ENCODE results near the gene MUC20. TPM values are rescaled to one million over a fixed set of nuclear protein-coding genes. Genes with fewer than 3 reads are reported as not detected.

The MUC20 gene
- total and polyA plus RNA-seq, 2 of the 8 experiments (the other 6 are each of a cell fraction or from before 2014, with no cell fraction given) = 0.24 to 0.26 TPM

- Histone ChIP-seq H2BK5ac (ENCODE audit: low read depth, low read length) (no peak overlapping the region), H2AFZ (ENCODE audit: low read length) (no peak overlapping the region), H4K8ac (ENCODE audit: extremely low read depth, insufficient read depth, low read length) (no peak overlapping the region), H3K18ac (ENCODE audit: extremely low read depth, low read length) (no peak overlapping the region), H3K27me3 (replicated peaks in 1 of 4; ENCODE audit: control insufficient read depth in 3 of 4, extremely low read depth in 1 of 4, insufficient read depth in 3 of 4, low read length in 3 of 4) (no peaks in the 10 kb centered on the region), H2BK12ac (ENCODE audit: low read depth, low read length) (no peak overlapping the region), H3K27ac (ENCODE audit: low read depth, low read length) (no peak overlapping the region), H4K20me1 (replicated peaks in 1 of 2; ENCODE audit: control insufficient read depth in 1 of 2, insufficient read depth in 2 of 2, low read length in 2 of 2) (no peaks in the 10 kb centered on the region), H3K4ac (replicated peaks; ENCODE audit: insufficient read length, low read depth, low read length) (no peak overlapping the region), H3K4me1 (replicated peaks in 1 of 4; ENCODE audit: control insufficient read depth in 3 of 4, insufficient read depth in 4 of 4, low read length in 3 of 4) (peaks cover 0 to 10% (median 5%) of the 10 kb centered on the region in 4 experiments; a peak in 6 of 7 replicates), H2BK120ac (replicated peaks; ENCODE audit: low read depth, low read length) (no peak overlapping the region), H3K23ac (ENCODE audit: insufficient read length) (no peak overlapping the region), H3K4me2 (ENCODE audit: insufficient read depth in 1 of 2, low read depth in 2 of 2, low read length in 2 of 2) (no peak overlapping the region), H3K23me2 (ENCODE audit: low read depth, low read length) (no peaks in the 10 kb centered on the region; the same call in 1 of the 2 replicates), H3K56ac (replicated peaks; ENCODE audit: insufficient read length, low read depth, low read length) (no peak overlapping the region), H2BK20ac (ENCODE audit: low read length) (no peak overlapping the region), H2BK15ac (ENCODE audit: low read length) (no peak overlapping the region), H3K36me3 (ENCODE audit: control insufficient read depth in 2 of 4, insufficient read depth in 4 of 4, low read length in 3 of 4) (no peaks in the 10 kb centered on the region; a peak in 1 of 8 replicates), H3K79me1 (ENCODE audit: low read depth, low read length) (no peaks in the 10 kb centered on the region), H3K79me2 (ENCODE audit: control insufficient read depth in 1 of 2, insufficient read depth in 2 of 2, low read length in 2 of 2) (no peaks in the 10 kb centered on the region), H3K9me3 (ENCODE audit: insufficient read depth in 2 of 2, low read depth in 1 of 2, low read length in 1 of 2) (no peaks in the 10 kb centered on the region), H3K14ac (ENCODE audit: insufficient read length) (no peak overlapping the region), H4K5ac (ENCODE audit: insufficient read length, low read depth, low read length) (no peak overlapping the region), H3K4me3 (ENCODE audit: extremely low read depth in 1 of 4, insufficient read depth in 2 of 4, low read depth in 3 of 4, low read length in 4 of 4) (no peak overlapping the region), H3K9ac (replicated peaks in 1 of 4; ENCODE audit: extremely low read depth in 1 of 4, low read depth in 3 of 4, low read length in 3 of 4) (no peak overlapping the region), H4K91ac (replicated peaks; ENCODE audit: insufficient read length, low read length) (no peak overlapping the region), H2AK5ac (ENCODE audit: low read depth, low read length) (no peak overlapping the region)
- no peak for FAIRE-seq
- no peak for DNase-seq (ENCODE audit: low read depth in 1 of 2, low spot score in 2 of 2)
- ChIA-PET CTCF (ENCODE audit: partially characterized antibody) (interaction anchor here (0.8 kb wide), 1 partner anchor 55 kb away, joined by 4 read pairs; no protein-coding TSS in a partner anchor), POLR2A (ENCODE audit: partially characterized antibody) (interaction anchor here (1.0 to 1.4 kb wide), 3 partner anchors 10 to 29 kb away, joined by 3 to 4 read pairs (median 3); no protein-coding TSS in a partner anchor)
- 88% methylated on average over 6 of the region's 6 CpGs; no CpG with 5 or more reads in 1 of the 2 experiments for WGBS, 2 experiments (ENCODE audit: extremely low coverage in 1 of 2, insufficient coverage in 1 of 2, insufficient read length in 1 of 2, insufficient replicate concordance in 2 of 2, low coverage in 1 of 2, low lambda C conversion rate in 2 of 2, missing lambda C conversion rate in 1 of 2)
- TF ChIP-seq GABPA (IDR thresholded peaks at IDR 0.05; ENCODE audit: borderline replicate concordance, insufficient read depth, low read length) = no peak
- TF ChIP-seq KDM4A (IDR thresholded peaks at IDR 0.05; ENCODE audit: low read depth, low read length, severe bottlenecking) = no peak
- TF ChIP-seq MAFK (IDR thresholded peaks at IDR 0.05; ENCODE audit: low read depth, low read length) = no peak
- no peak for TF ChIP-seq KDM5A (IDR thresholded peaks at IDR 0.05; ENCODE audit: low read length)
- no peak for TF ChIP-seq POLR2A (IDR thresholded peaks at IDR 0.05; ENCODE audit: control extremely low read depth in 1 of 2, low read depth in 2 of 2, low read length in 2 of 2)
- TF ChIP-seq POLR2AphosphoS5 (IDR thresholded peaks at IDR 0.05; ENCODE audit: low read depth, low read length) = no peak
- no peak for TF ChIP-seq CTCF (IDR thresholded peaks at IDR 0.05; ENCODE audit: control extremely low read depth in 1 of 3, insufficient read depth in 1 of 3, low read depth in 1 of 3, low read length in 3 of 3)
Measured at GRCh38 chr3:195708626-195709481, 11.9 kb upstream of the MUC20 start.

All from H1 (cell line).